Activated CD4-positive, alpha-beta T cell treated with anti-CD3 and anti-CD28 coated beads, Interleukin-2, amount 50 U/mL, for 16 hours (primary cell): Measurements from ENCODE around the gene ACAD9.
"Not testable (repeated sequence)": the region's sequence is repeated elsewhere in the genome, so short reads cannot be mapped to it uniquely, and the experiment has no call there.

Experiments used
- DNase-seq: peaks from one replicate; pipeline ENCODE4 v3.0.0-alpha.2; 2020

Gene ACAD9

DNA sequence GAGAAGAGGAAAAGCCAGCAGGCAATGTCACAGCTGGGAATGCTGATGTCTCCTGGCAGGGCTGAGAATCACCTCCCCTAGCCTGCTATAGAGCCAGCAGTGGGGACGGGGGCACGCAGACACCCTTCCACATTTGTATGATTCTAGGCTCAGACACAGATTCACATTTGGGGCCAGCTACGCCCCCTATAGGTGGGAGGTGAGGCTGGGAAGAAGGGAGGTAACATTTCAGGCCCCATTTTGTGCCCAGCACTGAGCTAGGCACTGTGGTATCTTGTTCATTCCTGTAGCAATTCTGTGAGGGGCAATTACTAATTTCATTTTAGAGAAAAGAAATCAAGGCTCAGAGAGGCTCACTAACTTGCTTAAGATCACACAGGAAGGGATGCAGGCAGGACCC, 15.9 kb upstream of the ACAD9 start:
- peak; percentile 23 for DNase-seq

GRCh38 chr3:128864351-128864811, 15.0 kb upstream of the ACAD9 start:
- no peak for DNase-seq

- not testable (repeated sequence) for DNase-seq
Observed at GRCh38 chr3:128864849-128865804, 14.3 kb upstream of the ACAD9 start.

DNA sequence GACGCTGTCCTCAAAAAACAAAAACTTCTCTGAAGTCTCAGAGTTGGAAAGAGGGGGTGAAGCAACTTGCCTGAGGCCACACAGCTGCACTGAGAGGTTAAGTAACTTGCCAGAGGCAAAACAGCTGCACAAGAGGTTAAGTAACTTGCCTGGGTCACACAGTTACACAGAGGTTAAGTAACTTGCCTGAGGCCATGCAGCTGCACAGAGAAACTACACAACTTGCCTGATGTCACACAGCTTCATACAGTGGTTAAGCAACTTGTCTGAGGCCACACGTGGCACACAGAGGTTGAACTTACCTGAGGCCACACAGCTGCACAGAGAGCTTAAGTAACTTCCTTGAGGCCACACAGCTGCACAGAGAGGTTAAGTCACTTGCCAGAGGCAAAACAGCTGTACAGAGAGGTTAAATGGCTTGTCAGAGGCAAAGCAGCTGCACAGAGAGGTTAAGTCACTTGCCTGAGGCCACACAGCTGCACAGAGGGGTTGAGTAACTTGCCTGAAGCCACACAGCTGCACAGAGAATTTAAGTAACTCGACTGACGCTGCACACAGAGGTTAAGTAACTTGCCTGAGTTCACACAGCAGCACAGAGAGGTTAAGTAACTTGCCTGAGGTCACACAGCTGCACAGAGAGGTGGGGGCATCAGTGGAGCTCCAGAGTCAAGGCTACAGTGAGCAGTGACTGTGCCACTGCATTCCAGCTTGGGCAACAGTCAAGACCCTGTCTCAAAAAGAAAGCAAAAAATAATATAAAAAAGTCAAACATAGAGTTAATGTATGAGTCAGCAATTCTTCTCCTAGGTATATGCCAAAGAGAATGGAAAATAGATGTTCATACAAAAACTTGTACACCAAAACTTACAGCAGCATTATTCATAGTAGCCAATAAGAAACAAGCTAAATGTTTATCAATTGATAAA, 12.0 kb upstream of the ACAD9 start:
- DNase-seq, result peak; percentile 24

GRCh38 chr3:128870347-128870746, 9.1 kb upstream of the ACAD9 start:
- DNase-seq, result no peak

DNA sequence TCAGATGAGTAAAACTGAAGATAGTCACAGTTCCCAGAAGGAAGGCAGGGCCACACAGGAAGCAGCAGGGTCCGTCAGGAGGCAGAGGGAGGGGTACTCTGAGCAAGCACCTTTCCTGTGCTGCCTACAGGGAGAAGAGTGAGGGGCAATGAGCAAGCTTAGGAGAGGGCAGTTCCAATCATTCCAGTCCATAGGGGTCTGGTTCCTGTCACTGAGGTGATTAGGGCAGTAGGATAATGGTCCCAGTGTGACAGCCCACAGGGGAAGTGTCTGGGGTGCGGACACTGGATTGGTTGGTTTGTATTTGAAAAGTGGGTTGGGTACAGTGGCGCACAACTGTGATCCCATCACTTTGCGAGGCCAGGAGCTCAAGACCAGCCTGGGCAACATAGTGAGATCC, 7.1 kb upstream of the ACAD9 start:
- no peak for DNase-seq

GRCh38 chr3:128872744-128873143, 6.7 kb upstream of the ACAD9 start:
- no peak for DNase-seq

DNA sequence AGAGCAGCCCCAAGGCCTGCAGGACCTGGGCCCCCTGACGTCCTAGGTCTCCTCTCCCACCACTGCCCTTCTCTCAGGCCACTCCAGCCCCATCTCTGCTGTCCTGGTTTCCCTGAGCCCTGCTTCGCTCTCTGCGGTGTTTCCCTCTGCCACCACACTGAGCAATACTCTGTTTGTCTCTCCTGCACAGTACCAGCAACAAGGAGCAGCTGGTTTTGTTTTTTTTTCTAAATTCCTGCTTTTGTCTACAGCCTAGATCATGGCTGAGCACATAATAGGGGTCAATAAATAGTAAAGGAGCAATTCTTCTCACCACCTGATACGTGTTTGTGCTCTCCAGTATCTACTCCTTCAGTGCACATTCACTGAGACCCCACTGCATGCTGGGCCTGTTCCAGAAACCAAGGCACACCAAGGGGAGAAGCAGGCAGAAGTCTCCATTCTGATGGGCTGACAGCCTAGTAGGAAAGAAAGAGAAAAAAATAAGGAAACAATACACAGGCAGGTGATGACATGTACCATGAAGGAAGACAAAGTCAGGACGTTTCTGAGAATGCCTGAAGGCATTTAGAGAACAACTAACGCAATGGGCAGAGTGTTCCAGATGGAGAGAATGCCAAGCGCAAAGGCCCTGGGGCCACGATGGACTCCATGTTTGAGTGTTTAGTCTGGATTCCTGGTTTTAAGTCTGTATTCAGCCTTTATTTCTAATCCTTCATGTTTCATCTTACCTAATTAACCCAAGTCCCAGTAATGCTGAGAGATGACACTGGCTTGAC, 6.0 kb upstream of the ACAD9 start:
- no peak for DNase-seq

GRCh38 chr3:128874481-128875180, 4.8 kb upstream of the ACAD9 start:
- DNase-seq, result no peak

GRCh38 chr3:128875556-128876120, 3.8 kb upstream of the ACAD9 start:
- peak; percentile 59 for DNase-seq

GRCh38 chr3:128878011-128878457, 1.4 kb upstream of the ACAD9 start:
- DNase-seq, result no peak

DNA sequence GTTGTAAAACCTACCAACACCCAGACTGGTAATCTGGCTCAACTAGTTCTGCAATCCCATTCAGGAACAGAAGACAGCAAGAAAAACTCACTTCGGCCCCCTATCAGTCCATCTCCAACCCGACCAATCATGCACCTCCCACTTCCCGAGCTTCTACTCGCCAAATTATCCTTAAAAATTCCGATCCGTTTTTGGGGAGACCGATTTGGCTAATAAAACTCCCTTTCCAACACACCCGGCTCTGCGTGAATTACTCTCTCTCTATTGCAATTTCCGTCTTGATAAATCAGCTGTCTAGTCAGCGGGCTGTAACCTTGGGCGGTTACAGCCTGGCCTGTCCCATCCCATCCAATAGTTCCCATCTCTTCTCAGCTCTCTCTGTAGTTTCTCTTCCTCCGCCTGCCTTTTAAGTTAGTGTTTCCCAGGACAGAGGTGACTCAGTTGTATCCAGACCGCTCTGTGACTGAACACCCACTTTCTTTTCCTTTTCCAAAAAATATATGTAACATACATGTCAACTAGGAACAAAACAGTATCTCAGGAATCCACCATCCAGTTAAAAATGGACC, 780 bp upstream of the ACAD9 start:
- DNase-seq, result peak; percentile 35

DNA sequence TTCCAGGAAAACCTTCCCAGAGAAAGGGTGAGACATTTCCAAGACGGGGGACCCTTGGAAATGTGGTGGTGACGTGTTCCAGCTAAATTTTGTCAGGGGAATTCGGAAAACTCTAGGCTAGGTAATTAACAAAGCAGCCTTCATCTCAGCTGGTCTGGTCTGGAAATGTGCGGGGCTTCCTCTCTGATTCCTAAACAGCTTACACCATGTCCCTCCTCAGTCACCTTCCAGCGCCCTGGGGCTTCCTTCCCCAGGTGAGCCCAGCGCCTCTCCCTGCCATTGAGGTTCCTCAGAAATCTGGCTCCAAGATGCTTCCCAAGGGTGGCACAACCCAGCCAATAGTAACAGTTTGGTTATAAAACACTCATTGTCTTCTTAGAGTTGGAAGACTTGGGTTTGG, 571 bp downstream of the ACAD9 start:
- no peak for DNase-seq

GRCh38 chr3:128880455-128880854, 1.0 kb downstream of the ACAD9 start:
- DNase-seq, result not testable (repeated sequence)

DNA sequence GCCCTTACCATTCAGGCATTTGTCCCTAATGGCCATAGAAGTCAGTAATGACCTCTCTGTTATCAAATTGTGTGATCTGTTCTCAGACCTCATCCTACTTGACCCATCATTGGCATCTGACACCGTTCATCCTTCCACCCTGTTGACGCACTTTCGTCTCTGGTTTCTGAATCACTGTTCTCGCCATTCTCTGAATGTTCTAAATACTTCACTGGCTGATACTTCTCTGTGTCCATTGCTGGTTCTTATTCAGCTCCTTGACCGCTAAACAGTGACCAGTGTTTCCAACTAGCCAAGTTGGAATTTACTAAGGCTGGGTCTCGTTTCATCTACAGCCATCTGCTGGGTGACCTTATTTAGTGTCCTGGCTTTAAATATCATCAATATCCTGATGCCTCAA, 2.2 kb downstream of the ACAD9 start:
- no peak for DNase-seq

GRCh38 chr3:128882719-128883118, 3.3 kb downstream of the ACAD9 start:
- DNase-seq, result no peak

DNA sequence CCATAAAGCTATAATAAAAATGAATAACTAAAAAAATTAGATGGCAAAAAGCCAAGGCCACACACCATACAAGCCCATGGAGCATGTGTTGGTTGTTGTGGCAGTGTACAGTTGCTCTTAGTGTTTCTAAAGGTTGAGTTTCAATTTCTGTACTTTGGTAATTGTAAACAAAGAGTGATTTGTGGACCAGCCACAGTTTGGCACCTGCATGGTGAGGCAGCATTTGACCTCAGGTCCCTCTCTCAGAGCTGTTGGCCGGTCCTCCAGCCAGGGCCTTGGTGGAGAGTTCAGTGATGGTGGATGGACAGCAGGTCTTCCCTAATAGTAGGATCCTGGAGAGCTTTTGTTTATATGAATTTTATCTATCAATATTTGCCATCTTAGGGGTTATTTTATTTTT, 5.6 kb downstream of the ACAD9 start:
- no peak for DNase-seq

GRCh38 chr3:128889139-128889894, 9.9 kb downstream of the ACAD9 start:
- no peak for DNase-seq

- no peak for DNase-seq
Observed at GRCh38 chr3:128895843-128896697, 16.6 kb downstream of the ACAD9 start.
